ENCODE measurements around the gene AHCYL1.
A peak's percentile ranks its signal among the peaks of the same experiment; 100 is the strongest.
"Not testable (repeated sequence)": the region's sequence is repeated elsewhere in the genome, so short reads cannot be mapped to it uniquely, and the experiment has no call there.

Gene AHCYL1

GRCh38 chr1:109984456-109985246, at the start of gene AHCYL1:
TSS of gene AHCYL1 (plus strand) at chr1:109984765. CDS start at chr1:109985053, 288 bp downstream.
- peak; percentile 97 for DNase-seq (ENCODE audit: low read depth)

- no peak for DNase-seq (ENCODE audit: low read depth)
Observed at GRCh38 chr1:109935451-109935900, 49.1 kb upstream of the AHCYL1 start.

- DNase-seq (ENCODE audit: low read depth) = no peak
Observed at GRCh38 chr1:109937738-109938137, 46.8 kb upstream of the AHCYL1 start.

- no peak for DNase-seq (ENCODE audit: low read depth)
Observed at GRCh38 chr1:109938556-109938955, 46.0 kb upstream of the AHCYL1 start.

- DNase-seq (ENCODE audit: low read depth) = no peak
Observed at GRCh38 chr1:109942434-109942833, 42.1 kb upstream of the AHCYL1 start.

GRCh38 chr1:109944541-109944940, 40.0 kb upstream of the AHCYL1 start:
- DNase-seq (ENCODE audit: low read depth) = no peak

- DNase-seq (ENCODE audit: low read depth) = no peak
Observed at GRCh38 chr1:109946511-109946910, 38.1 kb upstream of the AHCYL1 start.

GRCh38 chr1:109947582-109948284, 36.8 kb upstream of the AHCYL1 start:
- DNase-seq (ENCODE audit: low read depth) = no peak

- no peak for DNase-seq (ENCODE audit: low read depth)
Observed at GRCh38 chr1:109948285-109948630, 36.3 kb upstream of the AHCYL1 start.

GRCh38 chr1:109950038-109950437, 34.5 kb upstream of the AHCYL1 start:
- DNase-seq (ENCODE audit: low read depth) = no peak

GRCh38 chr1:109950509-109950908, 34.1 kb upstream of the AHCYL1 start:
- DNase-seq (ENCODE audit: low read depth) = no peak

- DNase-seq (ENCODE audit: low read depth) = not testable (repeated sequence)
Observed at GRCh38 chr1:109951501-109951900, 33.1 kb upstream of the AHCYL1 start.

GRCh38 chr1:109954041-109954512, 30.5 kb upstream of the AHCYL1 start:
- DNase-seq (ENCODE audit: low read depth) = no peak

GRCh38 chr1:109959632-109959973, 25.0 kb upstream of the AHCYL1 start:
- no peak for DNase-seq (ENCODE audit: low read depth)

GRCh38 chr1:109959974-109960744, 24.4 kb upstream of the AHCYL1 start:
- DNase-seq (ENCODE audit: low read depth) = no peak

- DNase-seq (ENCODE audit: low read depth) = no peak
Observed at GRCh38 chr1:109960745-109961094, 23.8 kb upstream of the AHCYL1 start.

GRCh38 chr1:109963864-109964263, 20.7 kb upstream of the AHCYL1 start:
- no peak for DNase-seq (ENCODE audit: low read depth)

GRCh38 chr1:109969146-109969829, 15.3 kb upstream of the AHCYL1 start:
- no peak for DNase-seq (ENCODE audit: low read depth)

GRCh38 chr1:109969907-109970306, 14.7 kb upstream of the AHCYL1 start:
- DNase-seq (ENCODE audit: low read depth) = no peak

- no peak for DNase-seq (ENCODE audit: low read depth)
Observed at GRCh38 chr1:109971559-109971958, 13.0 kb upstream of the AHCYL1 start.

GRCh38 chr1:109974191-109974590, 10.4 kb upstream of the AHCYL1 start:
- no peak for DNase-seq (ENCODE audit: low read depth)

- DNase-seq (ENCODE audit: low read depth) = no peak
Observed at GRCh38 chr1:109975718-109976117, 8.8 kb upstream of the AHCYL1 start.
